ENCODE data around the gene C3orf70.

The C3orf70 gene

GRCh38 chr3:185152410-185153170, at the start of gene C3orf70:
TSS of gene C3orf70 (minus strand) at chr3:185153060. CDS start at chr3:185152823, 237 bp downstream.
- Histone ChIP-seq H3K27ac (peak within 1 kb of the TSS; percentile 75), H3K36me3 (no peaks in the 10 kb centered on the region), H3K9me3 (ENCODE audit: severe bottlenecking) (no peaks in the 10 kb centered on the region), H3K4me3 (ENCODE audit: low read depth, low read length) (peak within 1 kb of the TSS; percentile 85), H3K27me3 (ENCODE audit: insufficient read depth, low read depth, severe bottlenecking) (no peaks in the 10 kb centered on the region)
- no peak for TF ChIP-seq CTCF (IDR thresholded peaks at IDR 0.05; ENCODE audit: low read depth, low read length)
- peak; percentile 53 for DNase-seq

GRCh38 chr3:185200639-185201038, 47.8 kb upstream of the C3orf70 start:
- Histone ChIP-seq H3K4me3 (ENCODE audit: low read depth, low read length) (no peak overlapping the region), H3K27me3 (ENCODE audit: insufficient read depth, low read depth, severe bottlenecking) (no peaks in the 10 kb centered on the region)

GRCh38 chr3:185199671-185200070, 46.8 kb upstream of the C3orf70 start:
- Histone ChIP-seq H3K9me3 (ENCODE audit: severe bottlenecking) (no peaks in the 10 kb centered on the region), H3K36me3 (no peaks in the 10 kb centered on the region), H3K27ac (no peak overlapping the region), H3K27me3 (ENCODE audit: insufficient read depth, low read depth, severe bottlenecking) (no peaks in the 10 kb centered on the region), H3K4me3 (ENCODE audit: low read depth, low read length) (no peak overlapping the region)
- TF ChIP-seq CTCF (IDR thresholded peaks at IDR 0.05; ENCODE audit: low read depth, low read length) = 0 out of 2 replicates have a peak, but pooled peaks have one; percentile 15
- DNase-seq = no peak

More at GRCh38 chr3:185200639-185201038, 47.8 kb upstream of the C3orf70 start:
- DNase-seq = no peak
- Histone ChIP-seq H3K27ac (no peak overlapping the region), H3K9me3 (ENCODE audit: severe bottlenecking) (no peaks in the 10 kb centered on the region), H3K36me3 (no peaks in the 10 kb centered on the region)
- TF ChIP-seq CTCF (IDR thresholded peaks at IDR 0.05; ENCODE audit: low read depth, low read length) = no peak

GRCh38 chr3:185199206-185199605, 46.3 kb upstream of the C3orf70 start:
- Histone ChIP-seq H3K4me3 (ENCODE audit: low read depth, low read length) (no peak overlapping the region), H3K9me3 (ENCODE audit: severe bottlenecking) (peaks cover 3% of the 10 kb centered on the region), H3K27me3 (ENCODE audit: insufficient read depth, low read depth, severe bottlenecking) (no peaks in the 10 kb centered on the region), H3K27ac (no peak overlapping the region), H3K36me3 (no peaks in the 10 kb centered on the region)
- no peak for DNase-seq
- no peak for TF ChIP-seq CTCF (IDR thresholded peaks at IDR 0.05; ENCODE audit: low read depth, low read length)

GRCh38 chr3:185197068-185197467, 44.2 kb upstream of the C3orf70 start:
- no peaks in the 10 kb centered on the region for H3K27me3 ChIP-seq (ENCODE audit: insufficient read depth, low read depth, severe bottlenecking)

More at GRCh38 chr3:185197068-185197467, 44.2 kb upstream of the C3orf70 start:
- no peaks in the 10 kb centered on the region for H3K36me3 ChIP-seq
- DNase-seq = no peak
- peaks cover 3% of the 10 kb centered on the region for H3K9me3 ChIP-seq (ENCODE audit: severe bottlenecking)
- no peak overlapping the region for H3K27ac ChIP-seq
- no peak for TF ChIP-seq CTCF (IDR thresholded peaks at IDR 0.05; ENCODE audit: low read depth, low read length)
- H3K4me3 ChIP-seq (ENCODE audit: low read depth, low read length) = no peak overlapping the region

Measured in WERI-Rb-1 (cell line).